Epithelial cell of proximal tubule (primary cell): ENCODE measurements around the gene HERC2. TPM values are rescaled to one million over a fixed set of nuclear protein-coding genes. Genes with fewer than 3 reads are reported as not detected.

ENCODE experiments used
- DNase-seq: peaks from one replicate; pipeline ENCODE4 v3.0.0-alpha.2; 2011; ENCODE audit warnings: low read depth
- H3K4me3 ChIP-seq: 2 replicates; pipeline ENCODE4 v1.5.1; 2011; ENCODE audit warnings: low read depth, mild to moderate bottlenecking, low read length
- total RNA-seq: library from RNA; depleted of rRNA; stranded (reverse); fragments of >200 nt; gene quantifications from 2 replicates; pipeline ENCODE4 v1.2.3, GENCODE V29; 2015
- TF ChIP-seq, protein P1 (sequence below): conservative IDR thresholded peaks from 2 replicates; pipeline ENCODE4 v1.5.1; 2012; ENCODE audit warnings: low read depth, mild to moderate bottlenecking, low read length

The HERC2 gene
- total RNA-seq, 1 donor from 2014 or later: 42.7 TPM

DNA sequence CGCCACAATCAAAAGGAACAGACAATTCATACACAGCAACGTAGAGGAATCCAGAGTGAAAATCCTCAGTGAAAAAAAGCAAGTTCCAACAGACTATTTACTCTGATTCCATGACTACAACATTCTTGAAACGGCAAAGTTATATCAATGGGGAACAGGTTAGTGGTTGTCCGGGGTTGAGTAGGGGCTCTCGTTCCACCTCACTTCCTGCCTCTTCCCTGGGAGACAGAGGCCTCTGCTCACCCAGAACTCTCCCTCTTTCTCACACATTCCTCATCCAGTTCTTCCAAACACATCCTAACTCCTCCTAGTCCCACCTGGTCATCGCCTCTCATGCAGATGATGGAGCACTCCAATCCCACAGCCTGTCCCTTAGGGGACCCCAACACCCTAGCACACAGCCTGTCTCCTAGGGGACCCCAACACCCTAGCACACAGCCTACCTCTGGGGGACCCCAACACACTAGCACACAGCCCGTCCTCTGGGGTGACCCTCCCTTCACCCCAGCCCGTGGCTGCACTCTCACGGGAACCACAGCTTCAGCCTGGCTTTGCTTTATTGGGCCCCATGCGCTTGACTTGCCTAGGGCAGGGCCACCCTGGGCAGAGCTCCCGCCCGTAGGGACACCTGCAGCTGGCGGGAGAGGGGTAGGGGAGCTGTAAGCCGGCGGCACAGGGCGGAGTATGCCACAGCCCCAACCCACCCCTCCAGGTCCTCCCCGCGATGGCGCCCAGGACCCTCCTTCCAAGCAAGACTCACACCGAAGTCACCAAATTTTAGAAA, 228.0 kb downstream of the HERC2 start:
- H3K4me3 ChIP-seq: no peak overlapping the region
- TF ChIP-seq, protein P1, sequence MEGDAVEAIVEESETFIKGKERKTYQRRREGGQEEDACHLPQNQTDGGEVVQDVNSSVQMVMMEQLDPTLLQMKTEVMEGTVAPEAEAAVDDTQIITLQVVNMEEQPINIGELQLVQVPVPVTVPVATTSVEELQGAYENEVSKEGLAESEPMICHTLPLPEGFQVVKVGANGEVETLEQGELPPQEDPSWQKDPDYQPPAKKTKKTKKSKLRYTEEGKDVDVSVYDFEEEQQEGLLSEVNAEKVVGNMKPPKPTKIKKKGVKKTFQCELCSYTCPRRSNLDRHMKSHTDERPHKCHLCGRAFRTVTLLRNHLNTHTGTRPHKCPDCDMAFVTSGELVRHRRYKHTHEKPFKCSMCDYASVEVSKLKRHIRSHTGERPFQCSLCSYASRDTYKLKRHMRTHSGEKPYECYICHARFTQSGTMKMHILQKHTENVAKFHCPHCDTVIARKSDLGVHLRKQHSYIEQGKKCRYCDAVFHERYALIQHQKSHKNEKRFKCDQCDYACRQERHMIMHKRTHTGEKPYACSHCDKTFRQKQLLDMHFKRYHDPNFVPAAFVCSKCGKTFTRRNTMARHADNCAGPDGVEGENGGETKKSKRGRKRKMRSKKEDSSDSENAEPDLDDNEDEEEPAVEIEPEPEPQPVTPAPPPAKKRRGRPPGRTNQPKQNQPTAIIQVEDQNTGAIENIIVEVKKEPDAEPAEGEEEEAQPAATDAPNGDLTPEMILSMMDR: no peak
- DNase-seq: no peak

DNA sequence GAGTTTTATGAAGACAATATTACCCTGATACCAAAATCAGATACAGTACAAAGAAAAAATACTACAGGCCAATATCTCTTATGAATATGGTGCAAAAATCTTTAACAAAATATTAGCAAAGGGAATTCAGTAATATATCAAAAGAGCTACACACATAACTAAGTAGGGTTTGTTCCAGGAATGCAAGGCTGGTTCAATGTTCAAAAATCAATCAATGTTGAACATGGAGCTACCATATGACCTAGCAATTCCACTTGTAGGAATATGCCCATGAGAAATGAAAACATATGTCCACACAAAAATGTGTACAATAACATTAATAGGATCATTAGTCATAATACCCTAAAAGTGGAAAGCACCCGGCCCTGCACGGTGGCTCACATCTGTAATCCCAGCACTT, 230.7 kb downstream of the HERC2 start:
- H3K4me3 ChIP-seq: no peak overlapping the region
- DNase-seq: no peak
- TF ChIP-seq, protein P1: no peak

DNA sequence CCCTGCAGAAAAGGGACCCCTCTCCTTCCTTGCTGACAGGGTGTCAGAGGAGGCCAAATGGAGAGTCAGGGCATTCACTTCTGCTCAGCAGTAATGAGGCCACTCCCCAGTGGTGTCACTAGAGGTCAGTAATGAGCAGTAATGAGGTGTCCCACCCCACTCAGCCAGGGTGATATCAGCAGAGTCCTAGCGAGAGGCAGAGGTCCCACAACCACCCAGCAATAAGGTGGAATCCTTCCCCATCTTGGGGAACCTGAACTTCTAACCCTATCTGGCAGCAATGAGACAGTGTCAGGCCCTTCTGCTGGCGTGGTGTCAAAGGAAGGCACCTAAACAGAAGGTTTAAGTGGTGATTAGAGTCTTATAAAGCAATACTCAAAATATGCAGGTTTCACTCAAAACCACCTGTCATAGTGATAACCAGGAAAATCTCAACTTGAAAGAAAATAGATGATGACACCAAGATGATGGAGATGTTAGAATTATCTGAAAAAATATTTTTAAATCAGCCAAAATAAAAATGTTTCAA, 235.7 kb downstream of the HERC2 start:
- TF ChIP-seq, protein P1: peak; percentile 78
- H3K4me3 ChIP-seq: no peak overlapping the region
- DNase-seq: no peak

DNA sequence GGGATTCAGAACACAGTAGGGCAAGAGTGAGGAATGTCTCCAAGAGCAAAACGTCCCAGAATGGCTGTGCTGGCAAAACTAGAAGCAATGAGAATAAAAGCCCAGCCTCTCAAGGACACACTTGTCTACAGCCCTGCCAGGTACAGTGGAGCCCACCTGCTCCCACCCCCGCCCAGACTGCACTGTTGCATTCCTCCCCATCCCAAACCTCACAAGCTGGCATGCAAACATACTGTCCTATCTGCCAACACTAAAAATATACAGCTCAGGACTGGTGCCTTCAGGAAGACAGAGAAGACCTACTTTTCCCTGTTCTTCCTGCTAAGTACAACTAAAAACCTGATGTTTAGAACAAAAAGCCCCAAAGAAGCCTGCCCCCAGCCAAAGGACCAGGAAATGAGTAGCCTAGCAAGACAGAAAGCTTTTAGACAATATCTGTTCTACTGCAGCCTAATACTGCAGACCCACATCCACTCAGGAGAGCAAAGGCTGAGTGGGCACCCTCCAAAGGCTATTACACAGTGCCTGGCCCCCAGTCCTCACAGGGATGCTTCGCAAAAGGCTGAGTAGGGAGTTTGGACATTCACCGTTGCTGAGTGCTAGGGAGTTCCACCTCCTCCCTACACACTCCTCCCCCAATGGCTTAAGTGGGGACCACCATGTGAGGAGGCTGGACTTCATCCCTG, 236.3 kb downstream of the HERC2 start:
- H3K4me3 ChIP-seq: no peak overlapping the region
- TF ChIP-seq, protein P1: no peak
- no peak for DNase-seq

DNA sequence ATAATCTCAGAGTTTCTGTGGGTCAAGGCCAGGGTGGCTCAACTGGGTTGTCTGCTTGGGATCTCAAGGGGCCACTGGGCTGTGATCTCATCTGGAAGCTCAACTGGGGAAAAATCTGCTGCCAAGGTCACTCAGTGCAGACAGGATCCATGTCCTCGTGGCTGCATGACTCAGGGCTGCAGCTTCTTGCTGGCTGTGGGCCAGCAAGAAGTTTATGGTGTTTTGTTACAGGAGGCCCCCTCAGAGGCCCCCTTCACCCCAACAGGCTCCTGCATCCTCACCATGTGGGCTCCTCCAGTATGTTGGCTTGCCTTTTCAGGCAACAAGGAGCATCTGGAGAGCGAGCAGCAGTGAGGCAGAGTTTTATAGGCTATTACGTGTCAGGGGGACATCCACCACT, 237.4 kb downstream of the HERC2 start:
- no peak for DNase-seq
- TF ChIP-seq, protein P1: no peak
- no peak overlapping the region for H3K4me3 ChIP-seq

DNA sequence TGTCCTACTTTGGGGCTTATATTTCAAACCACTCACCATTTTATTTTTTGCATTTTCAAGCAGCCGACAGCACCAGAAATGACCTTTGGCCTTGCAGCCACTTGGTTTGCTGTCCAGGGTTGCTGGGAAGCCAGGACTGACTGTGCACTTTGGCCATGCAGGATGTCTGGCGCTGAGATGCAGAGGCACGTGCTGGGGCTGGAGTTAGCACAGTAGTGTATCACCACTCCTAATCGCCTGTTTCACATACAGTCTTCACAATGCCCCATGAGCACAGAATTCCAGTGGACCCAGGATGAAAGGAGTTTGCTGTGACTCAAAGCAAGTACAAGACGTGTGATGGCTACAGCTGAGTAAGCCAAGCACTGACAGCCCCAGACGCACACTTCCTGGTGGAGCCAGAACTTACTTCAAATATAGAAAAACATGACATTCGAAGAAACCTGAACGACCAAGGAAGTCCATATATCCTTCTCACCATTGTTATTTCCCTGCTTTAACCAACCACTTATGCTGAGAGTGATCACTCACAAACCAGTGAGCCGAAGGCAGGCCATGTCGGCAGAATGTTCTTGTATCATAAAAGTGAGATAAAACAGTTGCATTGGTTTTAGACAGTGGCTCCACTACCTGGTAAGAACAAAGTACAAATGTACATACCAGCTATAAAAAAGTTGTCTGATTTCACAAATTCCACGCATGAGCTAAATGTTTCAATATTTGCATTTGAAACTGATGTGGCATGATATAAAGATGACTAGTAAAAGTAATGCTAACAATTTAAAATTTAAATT, 238.9 kb downstream of the HERC2 start:
- TF ChIP-seq, protein P1: no peak
- peak; percentile 16 for DNase-seq

More for the DNA sequence above, 238.9 kb downstream of the HERC2 start:
- H3K4me3 ChIP-seq: no peak overlapping the region
